Mesendoderm (in vitro differentiated cells): ENCODE data around the gene GALNT9.

Source experiments
- DNase-seq: peaks from one replicate; pipeline ENCODE4 v3.0.0; 2013
- H2AK5ac ChIP-seq: 2 replicates; pipeline ENCODE4 v1.6.1; 2013; ENCODE audit warnings: low read length, inconsistent platforms
- H2BK120ac ChIP-seq: 2 replicates; pipeline ENCODE4 v1.6.1; 2013; ENCODE audit warnings: low read depth, mild to moderate bottlenecking, low read length, moderate library complexity, mixed read lengths
- H2BK15ac ChIP-seq: replicated peaks from 2 replicates; pipeline ENCODE4 v1.6.1; 2013; ENCODE audit warnings: low read depth, mild to moderate bottlenecking, moderate library complexity
- H2BK5ac ChIP-seq: 2 replicates; pipeline ENCODE4 v1.6.1; 2013; ENCODE audit warnings: low read length, inconsistent platforms
- H3K18ac ChIP-seq: 2 replicates; pipeline ENCODE4 v1.6.1; 2013; ENCODE audit warnings: mild to moderate bottlenecking, low read length, mixed read lengths
- H3K23ac ChIP-seq: one replicate; pipeline ENCODE4 v1.6.1; 2013; ENCODE audit warnings: low read length
- H3K27ac ChIP-seq: 2 replicates; pipeline ENCODE4 v1.5.1; 2013; ENCODE audit warnings: low read depth, mild to moderate bottlenecking, inconsistent platforms, low read length, moderate library complexity
- H3K27me3 ChIP-seq: 2 replicates; pipeline ENCODE4 v1.6.1; 2013; ENCODE audit warnings: low read length, control low read depth, mild to moderate bottlenecking, inconsistent platforms; ENCODE audit not compliant: insufficient read depth, poor library complexity
- H3K36me3 ChIP-seq: 2 replicates; pipeline ENCODE4 v1.6.1; 2013; ENCODE audit warnings: low read length, inconsistent platforms; ENCODE audit not compliant: control insufficient read depth, insufficient read depth
- H3K4ac ChIP-seq: one replicate; pipeline ENCODE4 v1.6.1; 2013; ENCODE audit warnings: low read depth, mild to moderate bottlenecking, low read length, moderate library complexity
- H3K4me1 ChIP-seq: 2 replicates; pipeline ENCODE4 v1.6.1; 2013; ENCODE audit warnings: low read depth, low read length, inconsistent platforms; ENCODE audit not compliant: control insufficient read depth
- H3K4me2 ChIP-seq: 2 replicates; pipeline ENCODE4 v1.6.1; 2013; ENCODE audit warnings: low read length
- H3K4me3 ChIP-seq: 2 replicates; pipeline ENCODE4 v1.5.1; 2013; ENCODE audit warnings: mild to moderate bottlenecking, low read length
- H3K56ac ChIP-seq: one replicate; pipeline ENCODE4 v1.6.1; 2013; ENCODE audit warnings: low read length
- H3K79me1 ChIP-seq: 2 replicates; pipeline ENCODE4 v1.6.1; 2013; ENCODE audit warnings: low read length, inconsistent platforms
- H3K79me2 ChIP-seq: 2 replicates; pipeline ENCODE4 v1.6.1; 2013; ENCODE audit warnings: mild to moderate bottlenecking, low read length; ENCODE audit not compliant: control insufficient read depth, insufficient read depth
- H3K9ac ChIP-seq: 2 replicates; pipeline ENCODE4 v1.6.1; 2013; ENCODE audit warnings: low read length, inconsistent platforms
- H4K5ac ChIP-seq: one replicate; pipeline ENCODE4 v1.6.1; 2013; ENCODE audit warnings: low read length
- H4K8ac ChIP-seq: one replicate; pipeline ENCODE4 v1.6.1; 2013; ENCODE audit warnings: low read depth, mild to moderate bottlenecking, control low read depth, low read length, moderate library complexity
- WGBS: extraction: QIAGEN DNeasy Blood & Tissue Kit; methylation state at CpG from one replicate; pipeline ENCODE4 v1.1.7; 2013; ENCODE audit warnings: low lambda C conversion rate, missing lambda C conversion rate; ENCODE audit not compliant: insufficient coverage; ENCODE audit errors: extremely low coverage; 5-methylcytosine and 5-hydroxymethylcytosine counted together

The GALNT9 gene

GRCh38 chr12:132188451-132188901, 140.9 kb downstream of the GALNT9 start:
- no peak overlapping the region for H3K4ac ChIP-seq
- H3K56ac ChIP-seq: no peak overlapping the region
- H4K5ac ChIP-seq: no peak overlapping the region
- no peak overlapping the region for H3K27ac ChIP-seq
- no CpG with 5 or more reads among the region's 21 CpGs for WGBS
- H4K8ac ChIP-seq: no peak overlapping the region
- DNase-seq: peak; percentile 31
- H3K27me3 ChIP-seq: no peaks in the 10 kb centered on the region
- H3K36me3 ChIP-seq: no peaks in the 10 kb centered on the region
- H3K4me3 ChIP-seq: no peak overlapping the region
- H3K79me2 ChIP-seq: no peaks in the 10 kb centered on the region
- H3K4me2 ChIP-seq: no peak overlapping the region
- H3K18ac ChIP-seq: no peak overlapping the region
- no peak overlapping the region for H3K23ac ChIP-seq
- H2BK15ac ChIP-seq: no peak overlapping the region
- H2AK5ac ChIP-seq: no peak overlapping the region
- no peaks in the 10 kb centered on the region for H3K79me1 ChIP-seq
- no peak overlapping the region for H2BK5ac ChIP-seq
- no peaks in the 10 kb centered on the region for H3K4me1 ChIP-seq
- no peak overlapping the region for H2BK120ac ChIP-seq
- no peak overlapping the region for H3K9ac ChIP-seq

DNA sequence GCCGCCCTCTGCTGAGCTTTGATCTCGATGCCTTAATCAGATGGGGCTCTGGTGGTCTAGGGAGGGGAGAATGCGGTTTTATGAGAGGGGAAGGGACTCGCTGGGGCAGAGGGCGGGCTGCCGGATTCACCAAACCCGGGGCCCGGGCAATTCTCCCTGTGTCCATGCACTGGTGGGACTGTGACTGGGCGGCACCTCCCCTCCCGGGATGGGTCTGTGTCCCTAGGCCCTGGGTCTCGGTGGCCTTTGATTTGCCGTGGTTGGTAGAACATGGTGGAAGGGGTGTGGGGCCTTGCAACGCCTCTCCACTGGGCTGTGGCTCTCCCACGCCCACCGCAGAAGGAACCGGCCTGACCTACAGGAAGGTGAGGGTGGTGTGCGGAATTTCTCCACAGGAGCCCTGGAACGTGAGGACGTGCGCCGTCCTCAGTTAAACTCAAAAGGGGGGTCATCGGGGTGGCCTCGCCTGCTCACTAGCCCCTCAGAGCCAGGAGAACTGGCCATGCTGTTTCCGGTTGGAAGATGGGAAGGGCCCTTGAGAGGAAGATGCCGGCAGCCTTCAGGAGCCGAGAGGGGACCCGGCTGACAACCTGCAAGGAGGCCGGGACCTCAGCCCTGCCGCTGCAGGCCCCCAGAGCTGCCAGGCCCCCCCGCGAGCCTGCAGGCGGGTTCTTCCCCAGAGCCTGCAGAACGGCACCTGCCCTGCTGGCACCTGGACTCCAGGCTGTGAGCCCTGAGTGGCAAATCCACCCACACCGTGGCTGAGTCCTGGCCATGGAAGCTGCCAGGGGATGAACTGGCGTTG, 141.5 kb downstream of the GALNT9 start:
- no peaks in the 10 kb centered on the region for H3K36me3 ChIP-seq
- H3K4me1 ChIP-seq: no peaks in the 10 kb centered on the region
- H3K79me1 ChIP-seq: no peaks in the 10 kb centered on the region
- DNase-seq: no peak
- H3K9ac ChIP-seq: no peak overlapping the region
- no peak overlapping the region for H3K4me2 ChIP-seq
- H3K4me3 ChIP-seq: no peak overlapping the region
- H3K27ac ChIP-seq: no peak overlapping the region
- H2BK15ac ChIP-seq: no peak overlapping the region
- H3K23ac ChIP-seq: no peak overlapping the region
- no peak overlapping the region for H2AK5ac ChIP-seq
- no peak overlapping the region for H3K4ac ChIP-seq
- no peak overlapping the region for H2BK120ac ChIP-seq
- H3K18ac ChIP-seq: no peak overlapping the region
- no peak overlapping the region for H4K8ac ChIP-seq
- H3K56ac ChIP-seq: no peak overlapping the region
- WGBS: no CpG with 5 or more reads among the region's 35 CpGs
- H3K27me3 ChIP-seq: no peaks in the 10 kb centered on the region
- H2BK5ac ChIP-seq: no peak overlapping the region
- no peaks in the 10 kb centered on the region for H3K79me2 ChIP-seq
- H4K5ac ChIP-seq: no peak overlapping the region

GRCh38 chr12:132186857-132187620, 142.3 kb downstream of the GALNT9 start:
- H2BK15ac ChIP-seq: no peak overlapping the region
- H3K36me3 ChIP-seq: no peaks in the 10 kb centered on the region
- H3K4ac ChIP-seq: no peak overlapping the region
- no peak overlapping the region for H3K18ac ChIP-seq
- H2BK5ac ChIP-seq: no peak overlapping the region
- no peak overlapping the region for H3K56ac ChIP-seq
- no peak overlapping the region for H3K23ac ChIP-seq
- no peaks in the 10 kb centered on the region for H3K27me3 ChIP-seq
- H2AK5ac ChIP-seq: no peak overlapping the region
- no peak for DNase-seq
- WGBS: no CpG with 5 or more reads among the region's 39 CpGs
- H3K27ac ChIP-seq: no peak overlapping the region
- no peak overlapping the region for H2BK120ac ChIP-seq
- no peaks in the 10 kb centered on the region for H3K4me1 ChIP-seq
- no peak overlapping the region for H4K5ac ChIP-seq
- no peak overlapping the region for H4K8ac ChIP-seq
- no peak overlapping the region for H3K4me2 ChIP-seq
- H3K79me1 ChIP-seq: no peaks in the 10 kb centered on the region
- no peak overlapping the region for H3K4me3 ChIP-seq
- H3K9ac ChIP-seq: no peak overlapping the region
- H3K79me2 ChIP-seq: no peaks in the 10 kb centered on the region

GRCh38 chr12:132186208-132186856, 143.1 kb downstream of the GALNT9 start:
- no peak overlapping the region for H3K4ac ChIP-seq
- no peaks in the 10 kb centered on the region for H3K79me2 ChIP-seq
- H2AK5ac ChIP-seq: no peak overlapping the region
- H2BK15ac ChIP-seq: no peak overlapping the region
- no peak overlapping the region for H3K4me3 ChIP-seq
- H3K79me1 ChIP-seq: no peaks in the 10 kb centered on the region
- H2BK5ac ChIP-seq: no peak overlapping the region
- H2BK120ac ChIP-seq: no peak overlapping the region
- H4K8ac ChIP-seq: no peak overlapping the region
- H3K9ac ChIP-seq: no peak overlapping the region
- DNase-seq: no peak
- no peak overlapping the region for H3K56ac ChIP-seq
- no CpG with 5 or more reads among the region's 24 CpGs for WGBS
- no peaks in the 10 kb centered on the region for H3K4me1 ChIP-seq
- no peak overlapping the region for H3K23ac ChIP-seq
- no peak overlapping the region for H3K27ac ChIP-seq
- no peak overlapping the region for H3K18ac ChIP-seq
- no peaks in the 10 kb centered on the region for H3K36me3 ChIP-seq
- no peaks in the 10 kb centered on the region for H3K27me3 ChIP-seq
- H3K4me2 ChIP-seq: no peak overlapping the region
- no peak overlapping the region for H4K5ac ChIP-seq

DNA sequence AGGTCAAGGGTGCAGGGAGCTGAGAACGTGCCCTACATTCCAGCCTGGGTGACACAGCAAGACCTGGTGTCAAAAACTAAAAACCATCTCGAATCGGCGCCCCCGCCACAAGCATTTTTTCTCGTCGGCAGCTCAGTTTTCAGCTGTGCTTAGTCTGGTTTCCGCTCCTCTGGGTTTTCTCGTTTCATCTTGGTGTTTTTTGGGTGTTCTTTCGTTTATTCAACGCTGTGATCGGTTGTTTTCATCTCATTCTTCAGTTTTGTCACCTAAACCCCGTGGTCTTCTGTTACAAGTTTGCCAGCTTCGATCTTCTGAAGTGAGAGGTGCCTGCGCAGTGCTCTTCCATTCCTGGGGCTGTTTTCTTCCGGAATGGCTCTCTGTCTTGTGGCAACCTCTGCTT, 143.7 kb downstream of the GALNT9 start:
- H3K79me2 ChIP-seq: no peaks in the 10 kb centered on the region
- H3K4me3 ChIP-seq: no peak overlapping the region
- H2AK5ac ChIP-seq: no peak overlapping the region
- H2BK120ac ChIP-seq: no peak overlapping the region
- H4K5ac ChIP-seq: no peak overlapping the region
- H3K27ac ChIP-seq: no peak overlapping the region
- H3K4ac ChIP-seq: no peak overlapping the region
- no peak overlapping the region for H3K9ac ChIP-seq
- no CpG with 5 or more reads among the region's 16 CpGs for WGBS
- no peak overlapping the region for H3K18ac ChIP-seq
- no peak for DNase-seq
- no peaks in the 10 kb centered on the region for H3K4me1 ChIP-seq
- no peak overlapping the region for H4K8ac ChIP-seq
- no peak overlapping the region for H2BK15ac ChIP-seq
- no peaks in the 10 kb centered on the region for H3K27me3 ChIP-seq
- no peak overlapping the region for H3K56ac ChIP-seq
- H3K36me3 ChIP-seq: no peaks in the 10 kb centered on the region
- H2BK5ac ChIP-seq: no peak overlapping the region
- no peak overlapping the region for H3K4me2 ChIP-seq
- H3K23ac ChIP-seq: no peak overlapping the region
- no peaks in the 10 kb centered on the region for H3K79me1 ChIP-seq
